Subcutaneous adipose tissue (tissue), 4 donors: ENCODE measurements around the gene RCCD1. TPM values are rescaled to one million over a fixed set of nuclear protein-coding genes. Genes with fewer than 3 reads are reported as not detected.

Experiments used
- total RNA-seq, 4 donors: library from RNA; depleted of rRNA; stranded (reverse); fragments of >200 nt; gene quantifications; one replicate each; pipeline ENCODE4 v1.1.0, GENCODE V29; 2016
- TF ChIP-seq, protein P1 (sequence below): fragments of 450-650 bp; IDR thresholded peaks from one replicate; pipeline ENCODE4 v1.5.1; 2016; ENCODE audit warnings: low read depth, mild to moderate bottlenecking, control low read depth, antibody characterized with exemption, moderate library complexity

RCCD1 gene
- total RNA-seq, 4 donors from 2014 or later = 4.2 to 6.6 (median 5.5) TPM

- TF ChIP-seq, protein P1, sequence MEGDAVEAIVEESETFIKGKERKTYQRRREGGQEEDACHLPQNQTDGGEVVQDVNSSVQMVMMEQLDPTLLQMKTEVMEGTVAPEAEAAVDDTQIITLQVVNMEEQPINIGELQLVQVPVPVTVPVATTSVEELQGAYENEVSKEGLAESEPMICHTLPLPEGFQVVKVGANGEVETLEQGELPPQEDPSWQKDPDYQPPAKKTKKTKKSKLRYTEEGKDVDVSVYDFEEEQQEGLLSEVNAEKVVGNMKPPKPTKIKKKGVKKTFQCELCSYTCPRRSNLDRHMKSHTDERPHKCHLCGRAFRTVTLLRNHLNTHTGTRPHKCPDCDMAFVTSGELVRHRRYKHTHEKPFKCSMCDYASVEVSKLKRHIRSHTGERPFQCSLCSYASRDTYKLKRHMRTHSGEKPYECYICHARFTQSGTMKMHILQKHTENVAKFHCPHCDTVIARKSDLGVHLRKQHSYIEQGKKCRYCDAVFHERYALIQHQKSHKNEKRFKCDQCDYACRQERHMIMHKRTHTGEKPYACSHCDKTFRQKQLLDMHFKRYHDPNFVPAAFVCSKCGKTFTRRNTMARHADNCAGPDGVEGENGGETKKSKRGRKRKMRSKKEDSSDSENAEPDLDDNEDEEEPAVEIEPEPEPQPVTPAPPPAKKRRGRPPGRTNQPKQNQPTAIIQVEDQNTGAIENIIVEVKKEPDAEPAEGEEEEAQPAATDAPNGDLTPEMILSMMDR = no peak
These were observed 12.1 kb upstream of the RCCD1 start for GRCh38 chr15:90942354-90943120.

GRCh38 chr15:90945091-90945490 is 9.6 kb upstream of the RCCD1 start:
- TF ChIP-seq, protein P1 = no peak

- TF ChIP-seq, protein P1 = no peak
These were observed 8.1 kb upstream of the RCCD1 start for GRCh38 chr15:90946538-90946937.

DNA sequence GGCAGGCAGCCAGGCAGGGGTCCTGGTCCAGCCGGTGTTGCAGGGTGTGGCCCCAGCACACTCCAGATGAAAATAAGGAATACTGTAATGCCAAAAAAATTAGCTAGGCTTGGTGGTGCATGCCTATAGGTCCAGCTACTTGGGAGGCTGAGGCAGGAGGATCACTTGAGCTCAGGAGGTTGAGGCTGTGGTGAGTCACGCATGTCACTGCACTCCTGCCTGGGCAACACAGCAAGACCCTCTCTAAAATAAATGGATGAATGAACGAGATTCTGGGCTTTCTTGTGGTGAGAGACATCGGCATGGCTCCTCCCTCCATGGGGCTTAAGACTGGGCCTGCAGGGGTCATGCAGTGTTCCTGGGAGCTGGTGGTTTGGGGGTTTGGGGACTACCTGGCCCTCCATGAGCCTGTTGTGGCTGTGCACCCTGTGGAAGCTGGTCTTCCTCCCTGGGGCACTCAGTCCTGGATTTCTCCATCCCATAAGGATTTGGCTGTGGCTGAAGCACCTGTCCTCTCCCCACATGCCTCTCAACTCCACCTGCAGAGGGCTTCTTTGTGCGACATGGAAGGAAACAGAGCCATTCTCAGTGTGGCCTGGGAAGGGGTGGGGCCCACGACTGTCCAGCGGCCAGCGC is 7.6 kb upstream of the RCCD1 start:
- TF ChIP-seq, protein P1 = no peak

DNA sequence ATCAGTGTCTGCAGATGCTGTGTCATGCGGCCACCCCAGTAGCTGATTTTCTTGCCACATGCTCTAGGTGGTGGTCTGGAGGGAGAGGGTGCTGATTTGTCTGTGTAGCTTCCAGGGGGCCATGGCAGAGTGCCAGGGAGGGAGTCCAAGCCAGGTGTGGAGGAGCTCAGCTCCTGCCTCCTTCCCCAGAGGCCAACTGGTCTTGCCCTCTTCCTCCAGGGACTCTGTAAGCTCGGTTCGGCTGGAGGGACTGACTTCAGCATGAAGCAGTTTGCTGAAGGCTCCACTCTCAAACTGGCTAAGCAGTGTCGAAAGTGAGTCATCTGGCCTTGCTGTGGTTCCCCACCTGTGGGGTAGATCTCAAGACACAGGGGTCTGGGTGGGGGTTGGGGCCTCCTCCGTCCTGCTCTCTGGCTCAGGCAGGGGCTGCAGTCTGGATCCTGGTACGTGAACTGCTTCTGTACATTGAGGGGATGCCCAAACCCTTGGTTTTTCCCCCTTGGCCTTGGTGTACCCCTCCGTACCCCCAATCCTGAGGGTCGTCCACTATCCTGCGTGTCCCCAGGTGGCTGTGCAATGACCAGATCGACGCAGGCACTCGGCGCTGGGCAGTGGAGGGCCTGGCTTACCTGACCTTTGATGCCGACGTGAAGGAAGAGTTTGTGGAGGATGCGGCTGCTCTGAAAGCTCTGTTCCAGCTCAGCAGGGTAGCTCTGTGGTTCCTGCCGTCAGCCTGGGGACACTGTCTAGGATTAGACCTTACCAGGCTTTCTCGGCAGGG is 6.9 kb upstream of the RCCD1 start:
- TF ChIP-seq, protein P1 = no peak

DNA sequence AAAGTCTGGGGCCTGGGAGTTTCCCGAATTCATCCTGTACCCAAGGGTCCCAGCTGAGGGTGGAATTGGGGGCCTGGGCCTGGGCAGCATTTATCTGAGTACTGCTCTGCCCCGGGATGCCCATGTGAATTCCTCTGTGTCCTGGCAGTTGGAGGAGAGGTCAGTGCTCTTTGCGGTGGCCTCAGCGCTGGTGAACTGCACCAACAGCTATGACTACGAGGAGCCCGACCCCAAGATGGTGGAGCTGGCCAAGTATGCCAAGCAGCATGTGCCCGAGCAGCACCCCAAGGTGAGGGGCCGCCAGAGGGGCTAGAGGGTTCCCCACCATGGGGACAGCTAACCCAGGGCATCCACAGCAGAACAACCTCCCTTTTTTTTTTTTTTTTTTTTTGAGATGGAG is 6.2 kb upstream of the RCCD1 start:
- TF ChIP-seq, protein P1 = no peak
